Fibroblast of the conjunctiva (primary cell): ENCODE measurements around the gene TMPRSS4.

Experiments
- DNase-seq: peaks from one replicate; pipeline ENCODE4 v3.0.0-alpha.2; 2010; ENCODE audit warnings: low read depth

Gene TMPRSS4

DNA sequence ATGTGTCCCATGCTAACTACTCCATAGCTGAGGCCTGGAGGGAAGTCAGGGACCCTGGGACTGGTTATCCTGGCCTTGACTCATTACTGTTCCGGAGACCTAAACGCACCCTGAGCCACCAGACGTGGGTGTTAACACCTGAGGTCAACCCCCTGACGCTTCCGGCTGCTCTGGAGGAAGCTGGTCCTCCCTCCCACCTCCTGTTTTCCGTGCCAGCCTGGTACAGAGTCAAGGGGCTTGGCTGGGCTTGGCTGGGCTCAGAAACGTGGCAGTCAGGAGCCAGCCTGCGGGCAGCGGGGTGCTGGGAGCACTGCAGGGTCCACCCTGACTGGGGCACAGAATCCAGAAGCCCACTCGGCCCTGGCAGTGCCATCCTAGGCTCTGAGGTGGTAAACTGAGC is 2.6 kb downstream of the TMPRSS4 start:
- no peak for DNase-seq

DNA sequence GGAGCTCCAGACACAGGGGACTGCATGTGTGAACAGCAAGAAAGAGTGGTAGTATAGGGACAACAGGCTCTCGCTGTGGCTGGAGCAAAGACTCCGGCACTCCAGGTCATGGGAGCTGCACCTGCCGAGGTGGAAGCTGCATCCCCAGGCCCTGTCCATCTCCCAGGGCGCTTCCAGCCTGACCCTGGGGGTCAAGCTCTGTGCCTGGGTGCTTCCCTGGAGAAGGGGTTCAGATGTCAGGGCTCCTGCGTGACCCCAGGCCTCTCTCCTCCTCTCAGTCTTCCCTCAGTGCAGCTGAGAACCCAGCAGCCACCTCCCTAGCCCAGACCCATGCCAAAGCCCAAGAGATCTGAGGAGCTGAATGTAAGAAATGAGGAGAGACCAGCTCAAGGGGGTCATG is 3.4 kb downstream of the TMPRSS4 start:
- no peak for DNase-seq

DNA sequence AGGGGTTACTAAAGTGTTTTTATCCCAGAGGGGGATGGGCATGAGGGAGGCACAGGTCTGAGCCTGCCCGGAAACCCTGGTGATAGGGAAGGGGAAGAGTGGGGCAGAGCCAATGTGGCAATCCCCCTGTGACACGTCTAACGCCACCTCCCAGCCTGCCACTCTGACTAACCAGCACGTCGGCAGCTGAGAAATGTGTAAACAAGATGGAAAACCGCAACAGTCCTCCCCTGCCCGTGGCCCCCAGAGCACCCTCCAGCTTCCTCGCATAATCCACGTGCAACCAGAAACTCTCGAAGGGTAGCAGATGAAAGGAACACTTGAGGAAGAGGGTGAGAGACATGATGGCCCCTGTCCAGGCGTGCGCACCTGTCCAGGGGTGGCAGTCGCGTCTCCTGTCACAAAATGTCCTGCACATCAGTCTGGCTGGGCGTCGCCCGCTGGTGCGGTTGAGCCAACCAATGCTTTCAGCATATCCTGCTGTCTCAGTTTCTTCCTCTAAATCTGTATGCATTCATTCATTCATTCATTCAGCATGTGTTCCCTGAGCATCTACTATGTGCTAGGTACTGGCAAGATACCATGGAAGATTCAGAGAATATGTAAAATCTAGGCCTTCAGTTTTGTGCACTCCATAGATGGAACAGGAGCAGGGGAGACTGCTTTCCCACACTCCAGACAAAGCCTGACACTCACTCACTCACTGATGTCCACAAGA is 4.5 kb downstream of the TMPRSS4 start:
- DNase-seq, result no peak

DNA sequence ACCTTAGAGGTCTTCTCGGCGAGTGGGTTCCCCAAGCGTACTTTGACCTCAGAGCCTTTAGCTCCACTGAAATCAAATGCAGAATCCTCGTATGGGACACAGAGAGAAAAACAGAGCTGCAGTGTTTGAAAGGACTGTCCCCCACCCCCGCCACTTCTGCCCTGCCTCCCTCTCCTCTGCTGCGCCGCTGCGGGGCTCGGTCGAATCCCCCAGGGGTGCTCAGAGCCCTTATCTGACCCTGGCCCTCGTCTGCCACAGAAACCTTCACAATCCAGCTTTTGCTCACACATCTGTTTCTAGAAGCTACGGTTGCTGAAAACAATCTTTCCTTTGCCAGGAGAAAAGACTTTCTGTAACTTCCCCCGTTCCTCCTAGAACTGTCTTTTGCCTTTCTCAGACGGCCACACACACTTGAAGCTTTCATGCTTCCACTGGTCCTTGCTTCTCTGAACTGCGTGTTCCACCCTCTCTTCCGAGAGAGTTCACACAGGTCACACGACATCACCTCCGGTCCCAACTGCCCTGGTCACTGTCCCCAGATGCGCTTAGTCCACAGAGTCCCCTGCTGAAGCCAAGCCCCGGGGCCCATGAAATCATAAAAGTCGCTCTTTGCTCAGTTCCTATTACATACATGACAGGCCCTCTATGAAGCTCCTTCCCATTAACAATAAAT is 6.1 kb downstream of the TMPRSS4 start:
- DNase-seq, result no peak

DNA sequence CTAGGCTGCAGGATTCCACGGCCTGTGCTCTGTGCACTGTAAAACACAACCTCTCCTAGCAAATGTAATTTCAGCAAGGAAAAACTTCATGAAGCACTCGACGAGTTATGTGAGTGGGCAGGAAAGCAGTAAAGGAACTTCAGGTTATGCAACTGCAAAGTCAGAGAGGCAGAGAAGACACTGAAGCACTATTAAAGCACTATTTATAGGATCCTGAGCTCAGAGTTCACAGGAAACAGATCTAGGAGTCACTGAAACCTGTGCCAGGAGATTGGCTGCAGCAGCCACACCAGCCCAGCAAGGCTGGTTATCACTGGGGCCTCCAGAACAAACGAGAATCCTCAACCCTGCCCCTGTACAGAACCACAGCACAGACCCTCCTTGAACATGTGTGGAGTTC is 7.4 kb downstream of the TMPRSS4 start:
- no peak for DNase-seq

DNA sequence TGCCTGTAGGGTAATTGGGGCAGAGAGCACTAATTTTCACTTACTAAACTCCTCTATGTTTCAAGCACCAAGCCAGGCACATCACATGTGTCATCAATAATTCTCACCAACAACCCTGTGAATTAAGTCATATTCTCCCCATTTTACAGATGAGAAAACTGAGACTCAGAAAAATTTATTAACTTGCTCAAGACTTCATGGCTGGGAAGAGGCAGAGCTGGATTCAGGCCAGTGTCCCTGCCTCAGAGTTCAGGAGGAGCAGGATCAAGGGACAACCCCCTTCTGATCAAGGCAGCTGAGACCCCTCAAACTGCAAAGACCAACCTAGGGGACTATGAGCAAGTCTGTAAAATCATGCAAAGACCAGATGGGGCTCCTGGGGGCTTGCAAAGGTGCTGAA is 7.8 kb downstream of the TMPRSS4 start:
- DNase-seq, result no peak

DNA sequence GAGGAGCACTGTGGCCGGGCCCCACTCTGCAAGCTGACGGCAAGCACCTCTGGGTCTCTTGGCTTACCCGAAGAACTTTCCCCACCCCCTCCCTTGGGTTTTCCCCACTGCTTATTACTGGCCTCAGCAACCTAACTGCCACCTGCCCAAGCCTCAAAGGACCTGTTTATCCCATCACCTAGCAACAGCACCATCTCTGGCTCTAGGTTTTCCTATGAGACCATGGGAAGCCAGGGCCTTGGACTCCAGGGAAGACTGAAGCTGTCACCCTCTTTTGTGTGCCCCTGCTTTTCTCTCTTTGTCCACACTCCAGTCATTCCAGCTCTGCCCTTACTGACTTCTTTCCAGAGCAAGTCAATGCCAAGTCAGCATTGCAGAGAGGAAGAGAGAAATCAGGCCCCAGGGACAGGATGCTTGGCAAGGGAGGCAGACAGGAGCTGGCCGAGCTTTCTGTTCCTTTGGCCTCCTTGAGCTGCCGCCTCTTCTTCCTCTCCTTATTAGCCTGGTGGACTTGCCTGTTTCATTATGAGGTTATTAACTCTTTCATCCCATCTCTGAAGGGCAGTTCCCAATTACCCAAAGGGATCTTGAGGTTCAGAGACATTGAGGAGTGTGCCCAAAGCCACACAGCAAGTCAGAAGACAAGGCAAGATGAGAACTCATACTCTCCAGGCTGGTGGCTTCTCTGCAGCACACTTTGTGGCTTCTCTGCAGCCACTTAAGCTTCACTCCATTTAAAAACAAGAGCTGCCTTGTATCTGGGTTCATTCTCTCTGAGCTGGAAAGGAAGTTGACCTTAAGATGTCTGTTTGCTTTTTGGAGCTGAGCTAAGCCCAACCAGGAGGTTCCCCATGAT is 10.3 kb downstream of the TMPRSS4 start, which contains the start of gene SMIM35:
Gene SMIM35, minus strand, starts transcription at position 51 of the 856 bp plus-strand sequence. CDS start 206 bp downstream, outside the sequence.
- DNase-seq, result no peak

DNA sequence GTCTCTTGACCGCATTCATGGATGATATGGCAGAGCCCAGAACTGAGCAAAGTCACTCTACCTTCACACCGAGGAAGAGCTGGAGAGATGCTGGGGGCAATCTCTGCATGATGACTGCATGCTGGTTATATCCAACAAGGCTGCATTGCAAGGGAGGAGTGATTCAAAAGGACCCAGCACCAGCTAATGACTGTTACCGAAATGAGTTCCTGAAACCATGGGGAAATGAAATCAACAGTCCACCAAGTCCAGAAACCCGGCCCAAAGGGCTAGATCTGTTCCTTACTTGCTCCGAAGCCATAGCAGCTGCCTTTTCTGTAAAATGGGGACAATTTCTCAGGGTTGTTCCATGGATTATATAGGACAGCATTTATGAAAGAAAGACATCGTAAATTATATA is 11.1 kb downstream of the TMPRSS4 start:
- no peak for DNase-seq

DNA sequence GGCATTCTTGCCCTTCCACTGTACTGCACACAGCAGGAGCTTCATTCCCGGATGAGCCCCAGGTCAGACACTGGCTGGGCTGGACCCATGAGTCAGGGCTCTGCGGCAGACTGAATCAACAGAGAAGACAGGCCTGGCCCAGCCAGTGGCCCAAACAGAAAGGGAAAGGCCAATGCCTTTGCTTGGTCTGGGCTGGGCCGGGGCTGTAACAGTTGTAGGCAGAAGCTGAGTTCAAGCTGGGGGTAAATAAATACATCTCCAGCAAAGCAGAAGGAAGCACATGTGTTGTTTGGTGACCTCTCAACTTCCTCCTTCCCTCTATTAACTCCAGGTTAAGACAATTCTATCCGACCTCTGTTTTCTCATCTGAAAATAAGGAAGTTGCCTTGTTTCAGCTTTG is 11.7 kb downstream of the TMPRSS4 start:
- DNase-seq, result no peak

DNA sequence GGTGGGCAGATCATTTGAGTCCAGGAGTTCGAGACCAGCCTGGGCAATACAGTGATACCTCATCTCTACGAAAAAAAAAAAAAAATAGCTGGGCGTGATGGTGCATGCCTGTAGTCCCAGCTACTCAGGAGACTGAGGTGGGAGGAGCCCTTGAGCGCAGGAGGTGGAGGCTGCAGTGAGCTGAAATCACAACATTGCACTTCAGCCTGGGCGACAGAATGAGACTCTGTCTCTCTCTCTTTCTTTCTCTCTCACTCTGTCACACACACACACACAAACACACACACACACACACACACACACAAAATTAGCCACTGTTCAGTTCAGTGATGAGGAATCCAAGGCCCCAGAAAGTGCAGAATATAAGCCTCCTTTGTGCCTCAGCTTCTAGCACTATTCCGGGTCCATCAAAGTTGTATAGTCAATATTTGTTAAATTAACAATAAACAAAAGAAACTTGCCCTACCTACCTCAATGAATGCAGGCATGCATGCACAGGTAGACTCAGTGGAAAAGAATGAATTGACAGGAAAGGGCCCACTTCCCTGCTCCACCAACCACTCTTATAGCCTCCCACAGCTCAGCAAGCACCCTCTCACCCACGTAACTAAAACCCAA is 13.8 kb downstream of the TMPRSS4 start:
- no peak for DNase-seq

DNA sequence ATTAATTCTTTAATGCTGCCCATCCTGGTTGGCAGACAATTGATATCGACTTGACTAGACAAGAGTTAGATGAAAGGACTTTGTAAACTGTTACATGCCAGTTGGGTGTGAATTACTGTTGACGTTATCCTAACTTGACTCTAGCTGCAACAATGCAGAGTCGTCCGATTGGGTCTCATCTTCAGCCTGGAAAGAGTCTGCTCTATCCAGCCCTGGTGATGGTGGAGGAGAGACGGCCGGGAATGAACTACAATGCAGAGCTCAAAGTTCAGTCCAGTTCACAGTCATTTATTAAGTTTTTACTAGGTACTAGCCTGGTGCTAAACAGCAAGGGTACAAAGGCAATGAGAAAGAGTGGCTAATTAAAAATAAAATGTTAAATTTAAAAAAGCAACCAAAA is 14.8 kb downstream of the TMPRSS4 start:
- DNase-seq, result no peak

DNA sequence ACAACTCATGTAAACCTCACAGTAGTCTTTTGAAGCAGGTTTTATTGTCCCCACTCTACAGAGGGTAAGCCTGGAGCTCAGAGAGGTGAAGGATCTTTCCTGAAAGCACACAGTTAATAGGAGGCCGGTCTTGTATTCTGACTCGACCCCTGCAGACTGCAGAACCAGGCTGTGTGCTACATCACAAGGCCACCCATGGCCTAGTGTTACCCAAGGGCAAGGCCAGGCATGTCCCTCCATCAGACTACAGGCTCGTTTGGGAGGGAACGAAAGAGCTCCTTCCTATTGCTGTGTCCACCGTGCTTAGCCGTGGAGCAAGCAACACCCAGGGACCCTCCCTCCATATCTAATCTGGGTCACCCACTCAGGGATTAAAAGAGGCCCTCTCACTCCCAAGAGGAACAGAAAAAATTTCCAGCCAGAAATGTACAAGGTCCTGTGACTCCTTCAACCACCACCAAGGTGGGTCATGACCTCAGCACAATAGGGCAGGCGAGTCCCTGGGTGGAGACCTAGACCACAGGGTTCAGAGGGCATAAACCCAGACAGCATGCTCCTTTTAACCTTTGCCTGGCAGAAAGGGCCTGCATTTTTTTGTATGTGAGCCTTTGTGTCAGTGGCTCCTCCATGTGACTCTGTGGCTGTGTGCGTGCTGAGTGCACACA is 16.2 kb downstream of the TMPRSS4 start:
- DNase-seq, result no peak

DNA sequence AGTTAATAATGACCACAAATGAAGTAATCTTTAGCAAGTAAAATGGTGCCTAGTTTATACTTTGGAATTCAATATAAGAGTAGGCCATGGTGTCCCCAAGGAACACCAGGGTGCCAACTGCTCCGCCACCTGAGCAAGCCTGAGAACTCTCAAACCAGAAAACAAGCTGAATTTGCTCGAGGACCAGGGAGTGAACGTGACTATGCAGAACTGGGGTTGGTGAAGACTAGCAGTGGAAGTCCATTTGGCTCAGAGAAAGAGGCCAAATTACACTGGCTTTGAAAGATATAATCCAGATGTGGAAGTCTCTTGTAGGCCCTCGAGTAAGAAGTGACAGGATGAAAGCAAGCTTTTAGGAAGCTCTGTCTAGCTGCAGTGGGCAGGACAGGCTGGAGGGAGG is 18.6 kb downstream of the TMPRSS4 start:
- DNase-seq, result no peak

DNA sequence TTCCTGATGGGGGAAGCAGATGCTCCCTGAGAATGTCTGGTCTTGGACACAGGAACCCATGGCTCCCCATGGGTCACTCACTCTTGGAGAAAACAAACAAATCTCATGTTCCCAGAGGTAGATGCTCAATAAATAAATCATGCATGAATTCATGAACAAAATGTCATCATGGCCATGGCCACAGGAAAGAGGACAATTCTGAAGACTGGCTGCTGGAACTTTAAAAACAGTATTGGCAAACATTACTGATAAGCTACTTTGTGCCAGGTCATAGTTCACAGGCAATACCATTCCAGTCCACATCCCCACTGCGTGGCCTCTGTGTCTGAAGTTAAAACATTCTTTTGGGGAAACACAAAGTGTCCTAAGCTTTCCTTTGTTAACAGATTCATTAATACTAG is 19.1 kb downstream of the TMPRSS4 start:
- no peak for DNase-seq

DNA sequence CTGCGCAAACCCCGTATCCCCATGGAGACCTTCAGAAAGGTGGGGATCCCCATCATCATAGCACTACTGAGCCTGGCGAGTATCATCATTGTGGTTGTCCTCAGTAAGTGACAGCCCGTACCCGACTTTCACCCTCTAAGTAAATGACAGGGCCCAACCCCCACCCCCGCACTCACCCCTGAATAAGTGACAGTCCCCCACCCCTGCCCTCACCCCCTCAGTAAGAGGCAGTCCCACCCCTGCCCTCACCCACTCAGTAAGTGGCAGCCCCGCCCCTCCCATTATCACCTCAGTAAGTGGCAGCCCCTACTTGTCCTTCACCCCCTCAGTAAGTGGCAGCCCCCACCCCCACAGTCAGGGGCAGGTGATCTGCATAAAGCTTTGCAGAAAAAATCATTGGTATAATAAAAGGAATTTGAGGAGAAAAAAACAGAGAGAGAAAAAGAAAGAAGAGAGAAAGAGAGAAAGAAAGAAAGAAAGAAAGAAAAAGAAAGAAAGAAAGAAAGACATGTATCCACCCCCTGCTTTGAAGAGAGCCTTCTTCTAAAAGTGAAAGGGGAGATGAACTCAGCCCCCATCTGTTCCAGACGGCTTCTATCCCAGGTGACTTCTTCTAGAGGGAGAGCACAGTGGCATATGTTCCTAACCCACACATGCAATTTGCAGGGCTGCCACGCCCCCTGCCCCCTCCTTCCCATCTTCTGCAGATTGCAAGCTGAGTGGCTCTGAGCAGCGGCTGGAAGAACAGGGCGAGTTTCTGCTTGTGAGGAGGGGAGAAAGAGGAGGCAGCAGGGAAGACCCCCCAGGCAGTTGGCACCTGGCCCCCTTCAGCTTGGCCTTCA is 22.3 kb downstream of the TMPRSS4 start:
- no peak for DNase-seq

DNA sequence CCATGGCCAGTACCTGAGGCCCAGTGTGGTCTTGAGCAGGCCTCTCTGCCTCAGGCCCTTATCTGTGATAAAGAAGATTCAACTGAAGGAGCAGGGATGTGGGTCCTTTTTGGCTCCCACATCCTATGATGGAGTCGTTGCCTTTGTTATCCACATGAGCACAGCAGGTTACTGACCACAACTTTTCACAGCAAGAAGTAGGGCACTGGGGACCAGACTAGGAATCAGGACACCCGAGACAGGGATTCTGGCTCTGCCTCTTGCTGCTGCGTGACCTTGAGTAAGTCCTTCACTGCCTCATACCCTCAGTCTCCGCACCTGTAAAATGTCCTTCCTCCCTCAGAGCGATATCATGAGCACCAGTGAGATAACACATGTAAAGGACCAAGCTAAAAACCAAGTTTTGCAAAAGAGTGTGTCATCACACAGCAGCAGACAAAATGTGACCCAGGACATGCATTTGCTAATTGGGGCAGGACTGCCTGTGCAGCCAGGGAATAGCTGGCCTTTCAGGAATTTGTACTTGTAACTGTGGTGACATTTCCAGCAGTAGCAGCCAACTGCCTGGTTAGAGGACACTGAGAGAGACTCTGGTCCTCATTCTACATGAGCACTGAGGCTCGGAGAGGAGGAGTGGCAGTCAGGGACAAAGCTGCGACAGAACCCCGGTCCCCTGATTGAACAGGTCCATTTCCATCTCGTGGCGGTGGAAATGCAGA is 23.1 kb downstream of the TMPRSS4 start:
- DNase-seq, result no peak

DNA sequence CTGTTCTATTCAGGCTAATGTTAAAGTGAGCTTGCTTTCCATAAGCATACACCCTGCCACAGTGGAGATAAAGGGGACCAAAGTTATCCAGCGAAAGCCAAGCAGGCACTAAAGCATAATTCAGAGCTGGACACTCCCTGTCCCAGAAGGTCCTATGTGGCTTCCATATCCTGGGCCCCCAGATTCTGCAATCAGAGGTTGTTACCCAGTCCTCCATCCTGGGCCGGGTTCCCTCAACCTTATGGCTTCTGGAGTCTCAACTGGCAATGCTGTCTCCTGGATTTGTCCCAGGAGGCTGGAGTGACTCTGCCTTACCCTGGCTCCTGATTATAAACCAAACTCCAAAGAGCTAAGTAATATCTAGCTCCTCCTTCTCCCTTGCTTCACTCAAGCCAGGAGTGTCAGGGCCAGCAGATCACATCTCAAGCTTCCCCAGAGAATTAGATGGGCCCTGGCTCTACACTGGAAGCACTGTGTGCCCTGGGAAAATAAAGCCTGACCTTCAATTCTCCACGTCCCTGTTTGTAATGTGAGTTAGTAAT is 23.9 kb downstream of the TMPRSS4 start:
- no peak for DNase-seq

DNA sequence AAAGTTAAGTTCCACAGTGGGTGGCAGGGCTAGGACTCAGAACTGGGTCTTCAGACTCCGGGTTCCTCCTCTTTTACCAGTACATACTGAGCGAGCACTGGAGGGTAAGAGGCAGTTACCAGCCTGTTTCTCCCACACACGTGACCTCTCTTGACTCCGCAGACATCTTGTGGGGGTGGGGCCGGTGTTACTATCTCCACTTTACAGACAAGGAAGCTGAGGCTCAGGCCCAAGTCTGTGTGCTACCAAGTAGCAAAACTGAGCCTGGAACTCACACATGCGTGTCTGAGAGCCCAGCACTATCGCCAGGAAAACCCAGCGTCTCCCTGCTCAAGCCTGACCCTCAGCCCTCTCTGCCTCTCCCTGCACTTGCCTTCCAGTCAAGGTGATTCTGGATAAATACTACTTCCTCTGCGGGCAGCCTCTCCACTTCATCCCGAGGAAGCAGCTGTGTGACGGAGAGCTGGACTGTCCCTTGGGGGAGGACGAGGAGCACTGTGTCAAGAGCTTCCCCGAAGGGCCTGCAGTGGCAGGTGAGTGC is 25.9 kb downstream of the TMPRSS4 start:
- no peak for DNase-seq

DNA sequence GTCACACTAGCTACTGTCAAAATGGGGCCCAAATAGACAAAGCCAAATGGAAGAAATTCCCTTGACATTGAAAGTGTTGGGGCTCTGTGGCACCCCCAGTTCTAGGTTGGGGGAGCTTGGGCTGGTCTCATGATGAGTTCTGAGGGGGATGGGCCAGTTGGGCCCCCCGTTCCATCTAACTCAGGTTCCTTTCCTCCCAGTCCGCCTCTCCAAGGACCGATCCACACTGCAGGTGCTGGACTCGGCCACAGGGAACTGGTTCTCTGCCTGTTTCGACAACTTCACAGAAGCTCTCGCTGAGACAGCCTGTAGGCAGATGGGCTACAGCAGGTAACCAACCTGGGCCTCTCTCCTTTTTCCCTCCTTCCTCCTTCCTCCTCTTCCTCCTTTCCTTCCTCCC is 27.6 kb downstream of the TMPRSS4 start:
- DNase-seq, result no peak
